Stimulated activated CD4-positive, alpha-beta T cell treated with anti-CD3 and anti-CD28 coated beads, Interleukin-1b, Interleukin-23, amount 100 ng/mL, for 48 hours (primary cell): ENCODE data around the gene PHIP.
A peak's percentile ranks its signal among the peaks of the same experiment; 100 is the strongest.

Experiments used
- DNase-seq: peaks from one replicate; pipeline ENCODE4 v3.0.0-alpha.2; 2020

Gene PHIP

DNA sequence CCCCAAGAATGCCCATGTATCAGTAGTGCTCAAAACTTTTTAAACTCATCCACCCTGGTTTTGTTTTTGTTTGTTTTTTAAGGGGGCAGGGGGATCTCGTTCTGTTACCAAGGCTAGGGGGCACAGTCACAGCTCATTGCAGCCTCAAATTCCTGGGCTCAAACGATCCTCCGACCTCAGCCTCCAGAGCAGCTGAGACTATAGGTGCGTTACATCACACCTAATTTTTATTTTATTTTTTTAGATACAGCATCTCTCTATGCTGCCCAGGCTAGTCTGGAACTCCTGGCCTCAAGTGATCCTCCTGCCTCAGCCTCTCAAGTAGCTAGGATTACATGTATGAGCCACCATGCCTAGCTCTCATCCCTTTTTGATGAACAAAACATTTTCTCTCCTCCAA, 11.2 kb downstream of the PHIP start:
- no peak for DNase-seq

DNA sequence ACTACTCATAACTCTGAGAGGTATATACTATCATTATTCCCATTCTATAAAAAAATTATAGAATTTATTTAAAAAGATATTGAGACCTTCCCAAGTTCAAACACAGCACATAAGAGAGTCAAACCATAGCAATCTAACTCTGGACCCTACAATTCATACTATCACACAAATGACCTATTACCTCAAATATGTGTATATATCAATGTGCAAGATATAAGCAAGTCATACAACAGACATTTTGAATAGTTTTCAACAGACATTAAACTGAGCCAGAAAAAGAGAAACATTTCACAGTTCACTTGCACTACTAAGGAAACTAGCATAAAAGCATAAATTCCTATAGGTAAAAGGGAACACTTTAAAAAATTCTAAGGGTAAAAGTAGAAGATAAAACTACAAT, 11.7 kb downstream of the PHIP start:
- no peak for DNase-seq

DNA sequence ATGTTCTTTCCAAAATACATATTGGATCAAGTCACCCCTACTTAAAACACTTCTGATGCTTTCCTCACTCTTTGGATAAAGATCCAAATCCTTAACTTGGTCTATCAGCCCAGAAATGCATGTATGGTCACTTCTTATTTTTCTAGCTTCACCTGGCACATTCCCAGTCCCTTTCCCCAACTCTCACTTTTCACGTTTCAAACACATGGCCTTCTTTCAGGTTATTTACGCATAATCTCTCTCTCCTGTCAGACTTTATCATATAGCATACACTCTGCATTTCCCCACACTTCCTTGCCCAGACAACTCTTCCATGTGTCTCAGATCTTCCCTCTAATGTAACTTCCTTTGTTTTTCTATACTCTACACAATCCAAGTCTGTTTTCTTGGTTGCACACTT, 12.8 kb downstream of the PHIP start:
- no peak for DNase-seq

DNA sequence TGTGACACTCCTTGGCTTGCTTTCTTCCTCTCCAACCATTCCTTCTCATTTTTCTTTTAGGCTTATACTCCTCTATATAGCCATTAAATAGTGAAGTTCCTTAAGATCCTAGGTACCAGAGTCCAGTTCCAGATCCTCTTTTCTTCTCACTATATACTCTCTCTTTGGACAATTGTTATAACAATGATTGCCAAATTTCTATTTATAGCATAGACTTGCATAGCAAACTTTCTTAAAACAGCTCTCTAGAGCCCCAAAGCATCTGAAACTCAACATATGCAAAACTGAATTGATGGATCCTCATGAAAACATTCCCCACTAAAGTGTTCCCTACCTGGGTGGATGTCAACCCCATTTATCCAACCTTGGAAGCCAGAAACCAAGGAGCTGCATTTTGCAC, 13.4 kb downstream of the PHIP start:
- DNase-seq: no peak

DNA sequence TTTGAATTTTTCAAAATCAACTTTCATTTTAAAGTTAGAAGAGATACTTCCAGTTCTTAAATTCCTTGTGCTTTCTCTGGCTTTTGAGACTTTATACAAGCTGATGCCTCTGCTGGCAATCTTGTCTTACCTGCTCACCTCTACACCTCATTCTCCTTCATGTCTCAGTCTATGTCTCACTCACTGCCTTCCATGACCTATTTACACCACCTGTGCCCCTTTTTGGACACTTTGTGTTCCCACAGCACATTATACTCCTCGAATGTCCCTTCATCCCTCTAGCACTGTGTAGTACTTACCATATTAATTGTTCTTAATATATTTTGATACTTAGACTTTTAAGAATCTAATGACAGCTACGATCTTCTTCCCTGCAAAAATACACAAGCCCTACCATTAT, 15.3 kb downstream of the PHIP start:
- no peak for DNase-seq

DNA sequence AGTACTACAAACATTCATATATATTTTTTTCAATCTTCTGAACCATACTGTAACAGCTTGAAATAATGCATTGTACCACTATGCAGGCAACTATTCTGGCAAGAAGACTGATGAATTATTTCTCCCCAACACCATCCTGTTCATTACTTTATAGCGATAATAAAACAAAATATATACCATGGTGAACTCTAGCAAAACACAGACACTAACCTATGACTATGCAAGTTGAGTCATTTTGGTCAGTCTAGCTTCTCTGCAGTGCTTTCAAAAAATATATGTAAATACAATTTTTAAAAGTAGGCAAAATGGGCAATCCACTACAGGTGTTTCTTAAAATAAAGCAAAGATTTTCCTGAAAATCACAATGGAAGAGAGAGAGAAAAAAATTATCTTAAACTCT, 20.3 kb downstream of the PHIP start:
- no peak for DNase-seq

DNA sequence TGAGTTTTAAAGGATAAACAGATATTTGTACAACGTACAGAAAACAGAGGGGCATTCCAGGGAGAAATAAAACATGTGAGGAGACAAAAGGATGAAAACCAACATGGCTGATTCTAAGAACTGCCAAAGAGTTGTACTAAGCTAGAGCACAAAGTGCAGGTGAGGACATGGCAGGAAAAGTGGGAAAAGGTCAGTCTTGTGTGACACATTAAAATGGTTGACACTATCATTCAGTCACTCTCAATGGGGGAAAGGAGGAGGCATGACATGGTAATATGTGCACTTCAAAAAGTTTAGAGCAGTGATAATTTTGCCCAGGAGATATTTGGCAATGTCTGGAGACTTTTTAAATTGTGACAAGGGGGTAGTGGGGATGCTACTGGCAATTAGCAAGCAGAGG, 21.8 kb downstream of the PHIP start:
- no peak for DNase-seq

DNA sequence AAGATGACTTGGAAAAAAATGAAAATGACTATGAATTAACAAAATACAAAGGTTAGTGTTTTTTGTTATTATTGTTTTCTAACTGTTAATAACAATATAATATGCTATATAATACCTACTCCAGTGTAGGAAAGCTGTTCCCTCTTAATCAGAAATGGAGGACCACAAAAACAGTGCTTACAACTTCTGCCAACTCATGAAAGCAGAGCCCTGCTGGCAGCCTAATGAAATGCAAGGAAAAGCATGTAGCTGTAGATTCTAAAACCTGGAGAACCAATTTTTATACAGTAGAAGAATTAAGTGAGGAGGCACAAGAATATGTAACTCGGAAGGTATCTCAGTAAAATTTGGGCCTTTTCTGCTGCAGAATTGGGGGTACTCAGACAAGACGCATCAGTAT, 29.4 kb downstream of the PHIP start:
- DNase-seq: no peak

DNA sequence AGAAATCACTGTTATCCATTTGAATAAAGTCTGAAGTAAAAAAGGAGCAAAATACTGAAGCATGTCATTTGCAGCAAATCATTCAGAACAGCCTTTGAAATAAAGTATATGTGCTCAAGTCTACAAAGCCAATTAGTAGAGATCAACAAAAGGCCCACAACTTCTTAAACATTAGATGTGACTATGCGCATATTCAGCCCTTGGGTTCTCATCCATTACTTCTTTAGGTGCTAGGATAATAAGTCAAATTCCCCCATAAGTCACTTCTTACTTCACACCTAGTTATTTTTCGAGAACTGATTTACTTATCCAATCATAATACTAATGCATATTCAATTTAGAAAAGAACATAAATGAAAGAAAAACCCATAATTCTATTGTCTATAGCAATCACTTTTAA, 31.0 kb downstream of the PHIP start:
- DNase-seq: no peak

DNA sequence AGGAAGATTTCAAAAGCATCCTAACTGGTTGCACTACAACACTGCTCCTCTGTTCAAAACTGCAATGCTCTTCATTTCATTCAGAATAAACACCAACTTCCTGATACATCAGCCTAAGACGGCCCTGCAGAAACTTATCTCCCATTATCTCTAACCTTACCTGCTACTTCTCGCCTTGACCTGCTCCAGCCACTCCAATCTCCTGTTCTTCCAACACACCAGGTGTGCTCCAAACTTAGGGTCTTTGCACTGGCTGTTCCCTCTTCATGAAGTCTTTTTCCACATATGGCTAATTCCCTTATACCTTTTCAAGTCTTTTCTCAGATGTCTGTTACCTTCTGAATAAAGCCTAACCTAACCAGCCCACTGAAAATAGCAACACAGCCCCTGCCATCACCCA, 32.1 kb downstream of the PHIP start:
- no peak for DNase-seq

DNA sequence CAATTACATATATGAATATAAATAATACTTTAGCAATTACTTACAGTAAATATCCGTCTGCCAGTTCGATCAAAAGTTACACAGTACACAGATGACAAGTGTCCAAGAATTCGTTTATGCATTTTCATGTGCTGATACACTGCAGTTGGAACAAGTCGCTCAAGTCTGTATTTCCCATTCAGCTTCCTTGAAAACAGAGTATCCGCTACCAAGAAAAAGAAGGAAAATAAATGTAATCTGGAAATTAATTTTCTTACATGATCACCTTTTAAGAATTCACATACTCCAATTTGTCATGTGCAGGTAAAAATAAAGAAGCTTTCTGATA, 35.3 kb downstream of the PHIP start:
- no peak for DNase-seq

DNA sequence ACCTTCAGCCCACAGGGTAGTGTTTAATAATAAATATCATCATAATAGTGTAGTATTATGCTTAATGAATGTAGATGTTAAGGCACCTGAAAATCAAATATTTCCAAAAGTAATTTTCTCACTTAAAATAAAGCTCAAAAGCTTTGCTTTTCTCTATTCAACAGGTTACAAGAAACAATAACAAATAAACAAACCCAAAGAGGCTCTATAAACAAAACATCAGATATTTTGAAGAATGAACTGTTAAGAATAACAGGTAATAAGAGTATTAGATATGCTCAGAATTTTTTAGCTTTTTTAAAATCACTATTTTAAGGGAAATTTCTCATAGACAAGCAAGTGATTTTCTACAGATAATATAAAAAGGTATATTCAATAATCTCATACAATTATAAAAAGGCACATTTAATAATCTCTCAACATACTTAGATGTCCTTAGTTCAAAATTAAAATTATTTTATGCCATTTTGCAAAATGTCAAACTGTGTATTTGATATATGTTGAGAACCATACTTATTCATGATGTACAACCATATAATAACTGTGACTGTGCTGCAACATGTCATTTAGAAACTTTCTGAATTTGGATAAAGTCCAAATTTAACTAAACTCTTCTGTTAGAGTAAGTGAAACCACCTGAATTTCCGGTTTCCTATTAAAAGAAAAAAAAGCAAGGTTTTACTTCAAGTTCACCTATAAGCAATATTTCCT, 35.8 kb downstream of the PHIP start:
- no peak for DNase-seq

DNA sequence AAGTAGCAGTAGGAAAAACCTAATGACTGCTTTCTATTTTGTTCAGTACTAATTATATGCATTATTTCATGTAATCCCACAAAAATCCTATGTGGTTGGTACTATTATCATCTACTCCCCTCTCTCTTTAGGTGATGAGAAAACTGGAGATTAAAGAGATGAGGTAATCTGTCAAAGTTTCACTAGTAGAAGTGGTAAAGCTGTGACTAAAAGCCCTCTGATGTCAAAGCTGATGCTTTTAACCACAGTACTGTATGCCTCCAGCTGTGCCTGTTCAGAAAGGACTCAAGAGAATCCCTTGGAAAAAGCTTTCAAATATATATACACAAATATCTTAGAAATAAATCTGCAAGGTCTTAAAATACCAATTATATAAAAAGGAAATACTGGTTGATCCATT, 38.0 kb downstream of the PHIP start:
- no peak for DNase-seq

DNA sequence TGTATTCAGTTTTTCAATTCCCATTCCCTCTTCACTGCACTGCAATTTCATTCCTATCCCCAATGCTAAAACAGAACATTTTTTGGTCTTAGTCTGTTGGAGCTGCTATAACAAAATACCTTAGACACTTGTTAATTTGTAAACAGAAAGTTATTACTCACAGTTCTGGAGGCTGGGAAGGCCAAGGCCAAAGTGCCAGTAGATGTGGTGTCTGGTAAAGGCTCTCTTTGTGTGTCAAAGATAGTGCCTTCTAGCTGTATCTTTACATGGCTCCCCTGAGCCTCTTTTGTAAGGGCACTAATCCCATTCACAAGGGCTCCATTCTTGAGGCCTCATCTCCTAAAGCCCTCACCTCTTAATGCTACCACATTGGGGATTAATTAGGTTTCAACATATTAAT, 40.0 kb downstream of the PHIP start:
- no peak for DNase-seq

DNA sequence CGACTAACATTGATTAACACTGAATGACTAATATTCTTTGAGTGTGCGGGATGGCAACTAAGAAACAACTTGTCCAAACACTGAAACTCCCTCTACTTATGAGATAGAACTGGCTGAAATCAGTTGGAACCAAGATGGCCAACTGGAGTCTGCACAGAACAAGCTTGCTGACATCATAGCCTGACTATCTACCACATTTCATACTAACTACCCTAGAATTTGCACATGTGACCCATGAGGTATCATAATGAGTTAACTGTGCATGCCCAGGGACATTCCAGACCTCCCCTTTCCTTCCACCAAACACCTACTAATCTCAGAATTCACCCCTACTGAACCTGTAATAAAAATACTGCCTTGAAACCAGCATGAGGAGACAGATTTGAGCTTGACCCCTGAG, 43.2 kb downstream of the PHIP start:
- DNase-seq: peak; percentile 9

DNA sequence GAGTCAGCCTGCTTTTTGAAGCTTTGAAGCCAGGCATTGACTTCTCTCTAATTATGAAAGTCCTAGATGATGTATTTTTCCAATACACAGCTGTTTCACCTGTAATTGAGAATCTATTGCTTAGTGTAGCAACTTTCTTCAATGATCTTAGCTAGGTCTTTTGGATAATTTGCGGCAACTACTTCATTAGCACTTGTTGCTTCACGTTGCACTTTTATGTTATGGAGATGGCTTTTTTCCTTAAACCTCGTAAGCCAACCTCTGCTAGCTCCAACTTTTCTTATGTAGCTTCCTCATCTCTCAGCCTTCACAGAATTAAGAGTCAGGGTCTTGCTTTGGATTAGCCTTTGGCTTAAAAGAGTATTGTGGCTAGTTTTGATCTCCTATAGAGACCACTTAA, 44.8 kb downstream of the PHIP start:
- DNase-seq: no peak

DNA sequence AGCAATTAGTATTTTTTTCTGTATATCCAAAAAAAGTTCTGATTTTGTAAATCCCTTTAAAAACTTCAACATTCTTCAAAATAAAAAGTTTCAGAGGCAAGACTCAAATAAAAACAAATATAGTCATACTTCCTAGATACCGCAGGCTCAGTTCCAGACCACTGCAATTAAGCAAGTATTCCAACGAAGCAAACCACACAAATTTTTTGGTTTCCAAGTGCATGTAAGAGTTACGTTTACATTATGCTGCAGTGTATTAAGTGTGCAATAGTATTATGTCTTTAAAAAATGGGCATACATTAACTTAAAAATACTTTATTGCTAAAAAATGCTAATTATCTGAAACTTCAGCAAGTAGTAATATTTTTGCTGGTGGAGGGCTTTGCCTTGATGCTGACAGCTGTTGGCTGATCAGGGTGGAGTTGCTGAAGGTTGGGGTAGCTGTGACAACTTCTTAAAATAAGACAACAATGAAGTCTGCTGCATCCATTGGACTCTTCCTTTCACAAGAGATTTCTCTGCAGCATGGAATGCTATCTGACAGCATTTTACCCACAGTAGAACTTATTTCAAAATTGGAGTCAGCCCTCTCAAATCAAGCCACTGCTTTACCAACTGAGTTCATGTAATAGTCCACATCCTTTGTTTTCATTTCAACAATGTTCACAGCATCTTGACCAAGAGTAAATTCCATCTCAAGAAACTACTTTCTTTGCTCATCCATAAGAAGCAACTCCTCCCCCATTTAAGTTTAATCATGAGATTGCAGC, 46.0 kb downstream of the PHIP start:
- DNase-seq: no peak

DNA sequence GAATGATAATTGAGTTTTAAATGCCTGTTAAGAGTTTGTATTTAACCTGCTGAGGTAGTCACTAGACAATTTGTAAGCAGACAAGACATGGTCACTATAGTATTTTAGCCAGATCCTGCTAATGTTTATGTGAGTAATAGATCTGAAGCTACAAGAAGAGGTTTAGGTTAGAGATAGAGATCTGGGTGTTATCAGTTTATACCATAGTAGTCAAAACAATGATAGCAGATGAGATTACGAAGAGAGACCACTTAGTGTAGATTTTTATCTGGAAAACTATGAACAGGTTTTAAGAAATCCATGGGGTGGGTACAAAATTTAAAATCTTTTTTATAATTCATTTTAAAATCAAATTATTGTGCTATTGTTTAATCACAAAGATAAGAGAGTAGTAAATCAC, 47.5 kb downstream of the PHIP start:
- no peak for DNase-seq

DNA sequence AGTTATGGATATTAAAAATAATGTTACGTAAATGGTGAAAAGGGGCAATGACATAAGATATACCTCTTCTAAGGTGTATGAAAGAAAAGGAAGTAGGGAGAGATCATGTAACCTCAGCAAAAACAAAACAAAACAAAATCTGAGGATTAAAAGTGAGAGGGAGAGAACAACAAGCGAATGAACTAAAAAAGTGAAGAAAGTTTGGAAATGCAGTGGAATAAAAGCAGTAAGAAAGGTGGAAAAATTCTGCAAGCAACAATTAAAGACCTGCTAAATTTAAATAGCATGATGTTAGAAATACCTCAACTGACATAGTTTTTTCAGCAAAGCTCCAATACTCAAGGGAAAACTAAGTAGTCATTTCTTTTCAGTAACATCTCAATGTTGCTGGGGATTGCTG, 48.0 kb downstream of the PHIP start:
- DNase-seq: no peak

DNA sequence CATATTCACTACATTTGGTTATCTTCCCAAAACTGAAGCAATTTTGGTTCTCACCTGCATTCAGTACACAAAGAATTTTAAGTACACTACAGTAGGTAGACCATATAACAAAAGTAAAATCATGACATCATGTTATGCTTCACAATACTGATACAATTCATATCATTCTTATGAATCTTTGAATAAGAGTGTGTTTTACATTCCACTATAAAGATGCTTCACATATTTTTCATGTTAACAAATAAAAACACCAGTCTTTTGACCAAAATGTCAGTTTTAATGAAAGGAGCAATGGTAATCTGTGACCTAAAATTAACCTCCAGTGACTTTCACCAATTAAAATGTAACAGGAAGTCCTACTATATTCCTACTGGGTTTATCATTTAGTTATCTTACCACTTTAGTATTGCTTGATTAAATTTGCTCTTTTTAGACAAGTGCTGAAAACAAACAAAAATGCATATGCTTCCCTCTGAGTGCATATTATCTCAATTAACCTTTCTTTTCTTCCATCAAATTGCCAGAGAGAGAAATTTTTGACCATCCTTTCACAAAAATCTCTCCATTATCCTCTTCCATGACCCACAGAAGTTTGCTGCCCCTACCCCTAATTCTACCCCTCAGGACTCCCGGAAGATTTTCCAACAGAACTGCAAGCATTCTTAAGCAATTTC, 49.3 kb downstream of the PHIP start:
- DNase-seq: no peak

DNA sequence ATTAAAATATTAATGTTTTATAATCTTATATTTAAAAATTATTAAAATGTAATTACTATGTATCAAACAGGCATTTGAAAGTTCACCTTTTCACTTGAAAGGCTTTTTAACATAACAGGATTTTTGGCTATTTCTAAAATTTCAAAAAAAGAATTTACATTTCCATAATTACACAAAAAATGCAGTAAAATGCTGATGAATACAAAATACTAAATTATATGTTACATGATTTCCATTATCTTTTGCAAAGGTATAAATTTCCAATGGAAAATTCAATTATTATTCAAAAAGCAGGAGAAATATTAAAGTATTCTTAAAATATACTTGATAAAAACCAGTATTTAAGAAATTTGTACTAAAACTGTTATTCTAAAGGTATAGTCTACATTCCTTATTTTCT, 66.1 kb downstream of the PHIP start:
- no peak for DNase-seq

DNA sequence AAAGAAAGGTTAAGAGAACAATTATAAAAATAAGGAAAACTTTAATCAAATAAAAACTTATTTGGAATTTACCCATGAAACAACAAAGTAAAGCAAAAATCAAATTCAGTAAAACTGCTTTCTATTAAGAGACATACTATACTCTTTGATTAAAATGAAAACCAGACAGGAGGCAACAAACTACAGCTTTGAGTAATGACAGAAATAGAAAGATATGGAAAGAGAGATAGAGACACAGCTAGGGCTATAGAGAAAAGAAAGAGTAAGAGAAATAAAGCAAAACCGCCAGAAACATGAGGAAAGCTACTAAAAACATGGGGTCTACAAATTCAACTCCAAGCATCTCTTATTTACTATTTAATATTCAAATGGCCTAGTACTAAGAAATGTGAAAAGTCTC, 67.6 kb downstream of the PHIP start:
- DNase-seq: no peak

DNA sequence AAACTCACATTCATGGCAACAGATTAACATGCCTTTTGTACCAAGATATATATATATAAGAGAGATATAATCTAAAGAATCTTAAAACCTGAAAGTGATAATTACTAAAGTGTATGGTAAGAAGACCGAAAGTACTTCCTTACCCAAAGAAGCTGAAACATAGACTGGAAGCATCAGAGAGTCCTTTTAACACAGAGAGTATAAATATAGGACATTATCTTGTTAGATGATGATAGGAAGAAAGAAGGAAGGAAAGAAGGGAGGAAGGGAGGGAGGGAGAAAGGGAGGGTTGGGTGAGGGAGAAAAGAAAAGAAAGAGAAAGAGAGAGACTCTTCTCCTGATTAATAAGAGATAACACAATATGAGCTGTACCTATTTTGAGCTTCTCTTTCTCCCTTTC, 68.2 kb downstream of the PHIP start:
- no peak for DNase-seq

DNA sequence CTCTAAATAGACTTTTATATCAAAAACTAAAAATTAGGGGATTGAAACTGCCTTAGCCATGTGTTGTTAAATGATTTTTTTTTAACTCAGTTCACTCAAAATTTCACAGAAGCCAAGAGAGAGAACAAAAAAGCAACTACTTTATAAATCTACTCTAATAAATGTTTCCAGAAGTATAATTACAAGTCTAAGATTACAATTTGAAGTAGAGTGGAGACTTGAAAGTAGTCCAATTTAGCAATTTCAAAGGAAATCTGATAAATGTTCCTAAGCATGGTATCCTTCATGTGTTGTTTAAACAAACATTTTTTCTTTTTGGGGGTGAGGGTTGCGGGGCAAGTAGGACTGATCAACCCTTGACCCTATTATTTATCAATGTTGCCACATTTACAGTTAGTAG, 72.6 kb downstream of the PHIP start:
- DNase-seq: no peak

DNA sequence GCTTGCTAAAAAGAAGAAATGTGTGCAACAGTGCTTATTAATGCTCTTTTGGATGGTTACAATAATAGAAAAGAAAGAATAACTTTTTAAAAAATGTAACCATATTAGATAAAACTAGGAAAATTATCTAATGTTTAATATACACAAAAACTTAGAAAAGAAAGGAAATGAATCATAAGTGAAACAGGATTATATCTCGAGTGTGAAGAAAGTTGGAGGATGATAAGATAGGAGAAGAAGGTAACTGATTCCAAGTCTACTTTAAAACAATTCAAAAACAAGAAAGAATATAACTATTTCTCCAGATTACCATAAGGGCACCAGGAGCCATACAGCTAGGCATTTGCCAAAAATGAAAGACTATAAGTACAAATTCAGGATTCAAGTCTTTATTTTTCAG, 73.0 kb downstream of the PHIP start:
- DNase-seq: no peak
